Measurements from ENCODE around the gene MAN1C1.

MAN1C1 gene

DNA sequence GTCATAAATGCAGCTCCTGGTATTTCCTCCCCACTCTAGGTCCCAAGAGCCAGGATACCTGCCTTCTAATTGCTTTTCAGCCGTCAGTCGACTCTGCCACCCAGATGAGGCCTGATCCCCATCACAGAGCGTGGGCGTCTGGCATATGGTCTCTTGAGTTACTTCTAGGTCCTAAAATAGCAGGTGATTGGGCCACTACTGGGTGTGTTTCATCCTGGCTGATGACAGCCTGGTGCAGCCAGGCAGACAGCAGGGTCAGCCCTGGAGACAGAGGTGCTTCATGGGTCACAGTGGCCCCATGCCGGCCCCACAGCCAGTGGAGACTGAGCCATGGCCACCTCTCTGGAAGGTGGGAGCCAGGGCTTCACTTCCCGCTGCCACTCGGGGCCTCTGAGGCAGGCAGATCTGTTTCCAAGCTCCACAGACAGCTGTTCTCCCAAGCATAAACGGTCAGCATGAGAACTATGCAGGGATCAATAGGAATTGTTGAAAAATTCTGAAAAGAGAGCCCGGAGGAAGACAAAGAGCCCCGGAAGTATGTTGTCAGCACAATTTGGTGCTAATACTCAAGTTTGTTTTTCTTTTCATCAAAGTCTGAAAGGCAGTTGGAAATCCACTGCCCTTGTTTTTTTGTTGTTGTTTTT is 83.0 kb downstream of the MAN1C1 start:
- DNase-seq: no peak

DNA sequence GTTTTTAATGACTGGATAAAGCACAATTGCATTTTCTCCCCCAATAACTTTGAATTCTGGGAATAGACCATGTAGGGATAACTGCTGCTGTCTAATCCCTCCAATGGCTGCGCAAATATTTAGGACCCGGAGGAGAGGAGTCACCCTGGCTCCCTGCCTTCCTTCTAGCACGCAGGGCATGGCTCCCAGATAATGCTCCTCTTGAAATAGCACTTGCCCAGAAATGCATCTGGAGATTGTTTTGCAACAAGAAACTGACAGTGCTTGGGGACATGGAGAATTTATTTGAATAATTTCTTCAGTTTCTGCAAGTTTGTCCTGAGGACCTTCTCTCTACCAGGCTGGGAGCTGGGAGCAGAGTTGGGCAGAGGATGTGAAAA is 83.5 kb downstream of the MAN1C1 start:
- DNase-seq: peak in 1 of 2 experiments; percentile 20

DNA sequence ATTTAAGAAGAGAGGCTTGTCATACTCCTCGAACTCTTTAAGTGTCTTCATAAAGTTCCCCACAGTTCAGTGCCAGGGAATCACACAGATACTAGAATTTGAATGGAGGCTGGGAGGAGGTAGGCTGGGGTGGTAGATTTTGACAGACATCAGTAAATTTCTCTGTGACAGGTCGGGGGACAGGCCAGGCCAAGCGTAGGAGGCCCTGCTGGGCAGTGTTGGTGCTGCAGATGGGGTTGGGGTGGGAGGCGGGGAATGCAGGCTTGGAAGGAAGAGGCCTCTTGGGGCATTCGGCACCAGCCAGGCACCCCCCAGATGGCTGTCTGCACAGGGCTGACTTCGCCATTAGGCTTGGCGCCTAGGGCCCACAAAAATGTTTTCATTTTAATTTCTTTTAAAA is 84.0 kb downstream of the MAN1C1 start:
- no peak for DNase-seq

DNA sequence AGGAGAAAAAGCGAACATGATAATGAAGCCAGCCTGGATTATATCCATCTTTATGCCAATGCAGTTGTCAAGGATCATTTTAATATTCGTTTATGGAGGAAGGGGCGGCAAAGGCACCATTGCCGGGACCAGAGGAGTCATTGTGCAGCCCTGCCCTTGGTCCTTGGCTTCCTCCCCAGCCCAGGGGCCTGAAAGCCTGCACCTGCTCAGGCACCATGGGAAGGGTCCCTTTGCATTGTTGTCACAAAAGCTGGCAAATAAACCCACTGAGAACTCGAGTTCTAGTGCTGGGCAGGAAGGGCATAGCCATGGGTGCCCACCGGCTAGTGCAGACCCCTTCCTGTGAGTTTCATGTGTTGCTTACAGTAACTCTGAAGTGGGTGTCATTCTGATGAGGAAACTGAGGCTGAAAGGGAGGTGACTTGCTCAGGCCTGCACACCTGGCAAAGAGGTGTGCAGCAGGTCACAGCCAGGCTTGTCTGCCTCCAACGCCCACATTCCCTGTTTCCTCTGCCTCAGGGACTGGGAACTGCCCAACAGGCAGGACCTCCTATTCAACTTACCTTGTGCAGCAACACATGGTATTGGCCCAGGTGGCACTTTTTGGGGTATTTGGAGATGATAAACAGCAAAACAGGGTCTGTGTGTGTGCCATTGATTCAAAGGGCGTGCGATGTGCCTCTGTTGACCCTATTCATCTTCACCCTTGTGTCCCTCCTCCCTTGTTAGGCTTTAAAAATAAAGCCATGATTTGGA is 84.6 kb downstream of the MAN1C1 start:
- DNase-seq: no peak

DNA sequence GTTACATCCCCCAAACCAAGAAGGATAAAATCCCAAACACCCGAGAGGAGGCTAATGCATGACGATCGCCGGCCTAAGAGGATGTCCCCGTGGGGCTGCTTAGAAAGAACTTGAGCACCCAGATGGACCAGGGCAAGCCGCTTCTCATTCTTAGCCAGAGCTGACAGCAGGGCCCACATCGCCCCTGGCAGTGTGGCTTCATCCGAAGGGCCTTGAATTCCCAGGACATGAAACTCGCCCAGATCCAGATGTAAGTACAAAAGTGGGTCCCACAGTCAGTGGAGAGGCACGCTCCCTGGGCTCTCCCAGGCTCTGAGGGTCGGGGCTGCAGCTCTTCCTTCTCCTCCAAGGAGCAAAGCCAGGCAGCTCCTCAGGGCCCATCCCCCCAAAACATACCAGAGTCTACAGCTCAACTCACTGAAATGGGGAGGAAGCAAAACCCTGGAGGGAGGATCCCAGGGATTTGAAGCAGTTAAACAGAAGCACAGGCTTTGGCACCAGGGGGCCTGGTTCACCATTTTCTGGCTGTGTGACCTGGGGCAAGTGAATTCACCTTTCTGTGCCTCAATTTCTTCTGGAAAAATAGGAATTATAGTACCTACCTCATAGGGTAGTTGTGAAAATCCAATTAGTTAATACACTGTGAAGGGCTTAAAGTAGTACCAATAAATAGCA is 85.6 kb downstream of the MAN1C1 start:
- no peak for DNase-seq

DNA sequence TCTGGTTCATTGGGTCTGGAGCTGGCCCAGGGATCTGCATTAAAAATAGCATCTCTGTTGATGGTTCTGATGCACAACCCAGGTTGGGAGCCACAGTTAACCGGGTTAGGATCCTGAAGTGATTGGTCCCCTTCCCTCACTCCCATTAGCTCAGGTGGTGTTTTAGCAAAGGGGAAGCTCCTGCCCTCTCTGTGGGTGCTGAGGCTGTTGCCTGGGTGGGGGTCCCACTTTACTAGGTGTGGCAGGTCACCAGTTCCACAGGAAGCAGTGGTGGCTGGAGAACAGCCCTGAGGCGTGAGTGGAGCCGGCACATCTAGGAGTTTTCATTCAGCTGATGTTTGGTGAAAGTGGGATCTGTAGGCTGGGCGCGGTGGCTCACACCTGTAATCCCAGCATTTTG is 86.5 kb downstream of the MAN1C1 start:
- DNase-seq: no peak

DNA sequence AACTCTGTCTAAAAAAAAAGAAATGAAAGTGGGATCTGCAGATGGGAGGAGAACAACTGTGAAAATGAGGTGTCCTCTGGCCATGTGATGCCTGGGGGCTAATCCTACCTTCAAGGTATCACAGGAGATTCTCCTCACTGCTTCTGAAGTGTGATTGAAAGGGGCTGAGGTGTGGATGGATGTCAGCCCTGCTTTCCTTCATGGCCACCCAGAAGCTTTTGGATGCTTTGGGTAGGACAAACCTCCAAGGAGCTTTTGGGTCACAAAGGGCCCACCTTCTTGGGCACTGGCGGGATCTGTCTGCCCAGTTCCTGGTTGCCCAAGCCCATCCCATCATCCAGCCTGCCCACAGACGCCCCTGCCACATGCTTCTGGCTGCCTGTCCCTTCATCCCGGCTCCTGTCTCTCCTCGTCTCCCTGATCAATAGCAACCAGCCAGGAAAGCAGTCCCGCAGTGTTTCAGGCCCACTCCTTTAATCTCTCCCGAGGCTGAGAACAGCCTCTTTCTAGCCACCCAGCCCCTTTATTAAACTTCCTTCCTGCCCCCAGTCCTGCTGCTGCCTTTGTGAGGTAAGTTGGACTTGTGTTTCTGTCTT is 87.2 kb downstream of the MAN1C1 start:
- DNase-seq: no peak

DNA sequence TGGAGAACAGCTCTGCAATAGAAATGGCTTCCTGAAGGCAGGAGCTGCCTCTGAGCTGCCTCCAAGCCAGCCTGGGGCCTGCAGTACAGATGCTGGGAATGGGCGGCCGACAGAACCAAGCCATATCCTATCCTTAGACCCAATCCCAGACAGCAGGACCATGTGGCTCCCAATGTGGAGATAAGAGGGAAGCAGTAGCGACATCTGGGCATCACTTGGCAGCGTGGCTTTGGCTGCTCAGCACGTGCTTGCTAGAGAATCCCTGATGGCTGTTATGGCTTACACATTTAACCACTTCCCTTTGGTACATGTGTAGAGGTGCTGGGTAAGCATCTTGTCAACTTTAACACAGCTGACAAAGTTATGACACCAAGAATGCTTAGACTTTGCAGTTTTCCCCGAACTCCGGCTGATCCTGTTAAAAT is 87.7 kb downstream of the MAN1C1 start:
- DNase-seq: no peak

DNA sequence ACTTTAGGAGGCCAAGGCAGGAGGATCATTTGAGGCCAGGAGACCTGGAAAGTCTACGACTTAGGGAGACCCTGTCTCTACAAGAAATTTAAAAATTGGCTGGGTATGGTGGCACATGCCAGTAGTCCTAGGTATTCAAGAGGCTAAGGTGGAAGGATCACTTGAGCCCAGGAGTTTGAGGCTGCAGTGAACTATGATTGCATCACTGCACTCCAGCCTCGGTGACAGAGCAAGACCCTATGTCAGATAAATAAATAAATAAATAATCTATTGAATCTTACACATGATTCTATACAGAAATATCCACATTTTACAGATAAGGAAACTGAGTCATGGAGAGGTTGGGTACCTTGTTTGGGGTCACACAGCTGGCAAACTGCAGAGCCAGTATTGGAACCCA is 89.1 kb downstream of the MAN1C1 start:
- DNase-seq: no peak

DNA sequence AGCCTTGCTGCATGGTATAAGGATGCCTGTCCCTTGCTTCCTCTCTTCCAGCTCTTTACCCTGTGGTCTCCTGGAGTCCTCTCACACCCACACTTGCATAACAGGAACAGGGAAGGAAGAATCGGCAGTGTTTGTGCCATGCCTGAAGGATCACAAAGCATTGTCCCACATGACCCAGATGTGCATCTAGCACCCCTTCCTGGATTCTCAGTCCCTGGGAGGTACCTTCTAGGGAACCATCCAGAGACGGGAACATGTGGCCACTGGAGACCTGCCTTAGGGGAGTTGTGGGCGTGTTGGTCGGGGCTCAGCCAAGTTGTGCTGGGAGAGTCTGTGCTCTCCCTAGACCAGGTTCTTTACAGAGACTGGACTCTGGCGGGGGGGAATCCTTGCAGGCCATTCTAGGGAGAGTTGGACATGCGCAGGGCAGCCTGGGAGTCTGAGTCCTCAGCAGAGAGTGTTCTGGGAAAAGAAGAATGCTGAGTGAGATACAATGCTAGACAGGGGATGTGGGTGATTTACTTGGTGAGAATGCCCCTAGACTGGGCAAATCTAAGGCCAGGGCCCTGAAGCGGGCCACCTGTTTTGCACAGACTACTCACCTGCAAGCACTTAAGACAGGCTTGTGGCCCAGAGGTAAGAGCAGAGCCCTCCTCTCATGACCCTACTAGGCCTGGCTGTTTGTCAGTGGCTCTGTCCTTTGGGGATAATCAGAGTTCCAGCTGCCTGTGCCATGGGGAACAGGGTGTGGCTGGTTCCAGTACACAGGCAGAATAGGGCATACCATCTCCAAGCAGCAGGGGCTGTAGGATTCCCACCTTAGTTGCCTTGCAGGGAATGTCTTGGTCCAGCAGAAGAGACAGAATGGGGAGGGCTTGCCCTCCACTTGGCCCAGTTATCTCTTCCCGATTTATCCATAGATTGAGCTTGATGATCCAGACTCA is 89.8 kb downstream of the MAN1C1 start:
- DNase-seq: no peak

DNA sequence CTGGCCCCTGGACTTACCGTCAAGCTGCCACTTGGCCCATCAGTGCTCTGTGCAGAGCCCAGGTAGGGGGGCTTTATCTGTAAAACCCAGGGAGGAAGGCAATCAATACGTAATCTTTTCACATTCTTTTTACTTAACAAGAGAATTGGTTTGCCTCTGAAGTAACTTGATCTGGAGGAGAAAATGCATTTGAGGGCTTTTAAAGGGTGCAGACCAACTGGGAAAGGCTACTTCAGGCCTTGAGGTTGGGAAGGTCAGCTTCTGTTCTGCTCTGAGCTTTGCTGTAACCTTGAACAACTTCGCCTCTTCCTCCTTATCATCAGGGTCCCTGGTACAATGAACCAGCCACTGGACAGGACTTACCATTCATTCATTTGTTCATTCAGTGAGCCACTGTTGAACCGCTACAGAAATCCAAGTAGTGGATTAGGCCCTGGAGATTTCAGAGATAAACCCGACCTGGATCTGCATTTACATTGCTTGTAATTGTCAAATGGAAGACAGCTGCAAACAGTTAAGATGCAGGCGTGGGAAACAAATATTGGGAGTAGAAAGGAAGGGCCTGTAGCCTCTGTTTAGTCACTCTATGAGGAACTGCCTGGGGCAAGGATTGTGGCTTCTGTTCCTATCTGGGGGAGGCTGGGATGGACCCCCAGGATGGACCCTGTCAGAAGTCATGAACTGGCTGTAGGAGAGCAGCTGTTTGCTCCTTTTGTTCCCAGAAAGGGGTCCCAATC is 90.9 kb downstream of the MAN1C1 start:
- DNase-seq: no peak

DNA sequence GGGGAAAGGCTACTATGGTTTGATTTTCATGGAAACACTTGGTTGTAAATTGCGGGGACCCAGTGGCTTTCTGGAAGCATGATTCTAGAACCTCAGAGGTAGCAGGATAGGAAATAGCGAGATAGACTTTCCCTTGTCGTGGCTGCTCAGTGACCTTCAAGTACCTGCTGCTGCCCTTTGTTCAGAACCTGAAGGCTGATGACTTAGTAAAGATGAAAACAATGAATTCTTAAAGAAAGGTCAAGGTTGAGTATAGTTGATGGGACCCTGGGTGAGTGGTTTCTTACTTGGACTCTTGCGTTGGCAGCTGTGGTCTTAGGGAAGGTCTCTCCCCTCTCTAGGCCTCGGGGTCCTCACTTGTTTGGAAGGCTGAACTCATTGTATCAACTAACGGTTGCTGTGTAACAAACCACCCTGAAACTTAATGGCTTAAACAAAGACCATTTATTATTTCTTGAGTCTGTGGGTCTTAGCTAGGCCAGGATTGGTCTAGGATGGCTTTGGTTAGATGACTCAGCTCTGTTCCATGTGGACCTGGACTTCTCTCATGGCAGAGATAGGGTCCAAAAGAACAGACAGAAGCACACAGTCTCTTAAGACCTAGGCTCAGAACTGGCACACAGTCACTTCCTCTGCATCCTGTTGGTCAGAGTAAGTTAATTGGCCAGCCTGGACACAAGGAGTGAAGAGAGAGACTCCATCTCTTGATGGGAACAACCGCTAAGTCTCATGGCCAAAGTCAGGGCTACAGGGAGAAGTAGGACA is 94.2 kb downstream of the MAN1C1 start:
- DNase-seq: no peak

DNA sequence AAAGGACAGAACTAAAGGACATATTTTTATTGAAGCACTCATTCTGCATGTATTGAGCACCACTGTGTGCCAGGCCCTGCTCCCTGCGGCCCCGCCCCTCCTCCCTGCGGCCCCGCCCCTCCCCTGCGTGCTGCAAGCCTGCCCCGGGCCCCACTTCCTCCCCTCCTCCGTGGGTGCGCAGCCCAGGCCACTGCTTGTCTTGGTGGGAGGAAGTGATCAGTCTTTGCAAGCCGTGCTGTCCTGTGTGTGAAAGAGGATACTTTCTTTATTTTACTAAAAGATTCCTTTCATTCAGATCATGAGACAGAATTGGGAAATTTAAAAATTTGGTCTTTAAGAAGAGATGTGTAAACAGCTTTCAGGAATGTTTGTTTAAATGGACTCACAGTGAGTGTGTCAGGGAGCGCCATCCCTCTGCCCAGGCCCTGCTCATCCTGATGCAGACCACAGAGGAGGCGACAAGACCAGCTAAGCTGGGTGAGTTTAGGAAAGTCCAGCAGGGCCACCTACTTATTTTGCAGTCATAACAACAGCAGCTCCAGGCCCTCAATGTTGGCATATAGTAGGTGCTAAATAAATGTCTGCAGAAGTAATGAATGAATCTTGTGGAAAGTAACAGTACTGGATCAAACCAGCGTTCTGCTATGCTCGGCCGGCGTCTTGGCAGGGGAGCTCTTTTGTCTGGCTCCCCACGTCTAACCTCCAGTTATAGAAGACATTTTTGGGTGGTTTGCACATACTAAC is 95.1 kb downstream of the MAN1C1 start:
- no peak for DNase-seq

DNA sequence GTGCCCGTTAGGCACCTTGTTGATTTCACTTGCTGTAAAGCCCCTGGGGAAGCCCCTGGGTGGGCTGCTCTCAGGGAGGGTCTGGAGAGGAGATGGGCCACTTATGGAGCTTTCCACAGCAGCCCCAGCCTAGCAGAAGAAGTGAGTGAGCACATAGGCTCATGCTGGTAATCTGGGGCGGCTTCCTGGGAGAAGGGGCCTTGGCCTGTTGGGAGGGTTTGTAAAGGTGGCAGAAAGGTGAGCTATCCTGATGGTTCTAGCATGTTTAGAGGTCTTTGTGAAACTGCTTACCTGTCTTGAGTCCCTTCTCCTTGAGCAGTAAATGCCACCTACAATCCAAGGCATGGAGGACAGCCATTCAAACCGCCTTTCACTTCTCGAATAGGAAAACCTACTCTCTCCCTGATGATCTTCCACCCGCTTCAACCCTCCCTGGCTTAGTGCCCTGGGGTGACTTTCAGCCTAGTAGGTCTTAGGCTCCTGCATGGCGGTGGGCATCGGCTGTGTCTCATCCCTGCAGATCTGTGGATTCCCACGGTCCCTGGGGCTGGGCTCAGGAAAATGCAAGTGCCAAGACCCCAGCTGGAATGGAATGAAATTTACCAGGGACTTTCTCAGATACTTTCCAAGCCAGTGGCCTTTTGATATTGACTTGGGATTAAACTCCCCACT is 95.8 kb downstream of the MAN1C1 start:
- no peak for DNase-seq

DNA sequence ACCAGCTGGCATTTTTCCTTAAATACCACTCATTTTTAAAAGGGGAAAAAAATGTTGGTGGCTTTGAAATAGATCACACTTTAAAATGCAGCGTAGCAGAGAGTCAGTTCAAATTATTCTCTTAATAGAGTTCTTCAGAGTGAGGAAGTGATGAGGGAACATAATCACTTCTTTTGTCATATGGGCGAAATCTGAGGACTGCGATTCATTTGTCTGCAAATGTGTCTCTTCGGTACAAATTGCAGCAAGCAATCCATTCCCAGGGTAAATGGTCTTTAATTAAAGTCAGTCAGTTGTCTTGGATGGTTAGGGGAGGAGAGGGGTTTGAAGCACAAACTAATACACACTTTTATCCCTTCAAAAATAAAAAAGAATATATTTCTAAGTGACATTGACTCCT is 97.4 kb downstream of the MAN1C1 start:
- no peak for DNase-seq

DNA sequence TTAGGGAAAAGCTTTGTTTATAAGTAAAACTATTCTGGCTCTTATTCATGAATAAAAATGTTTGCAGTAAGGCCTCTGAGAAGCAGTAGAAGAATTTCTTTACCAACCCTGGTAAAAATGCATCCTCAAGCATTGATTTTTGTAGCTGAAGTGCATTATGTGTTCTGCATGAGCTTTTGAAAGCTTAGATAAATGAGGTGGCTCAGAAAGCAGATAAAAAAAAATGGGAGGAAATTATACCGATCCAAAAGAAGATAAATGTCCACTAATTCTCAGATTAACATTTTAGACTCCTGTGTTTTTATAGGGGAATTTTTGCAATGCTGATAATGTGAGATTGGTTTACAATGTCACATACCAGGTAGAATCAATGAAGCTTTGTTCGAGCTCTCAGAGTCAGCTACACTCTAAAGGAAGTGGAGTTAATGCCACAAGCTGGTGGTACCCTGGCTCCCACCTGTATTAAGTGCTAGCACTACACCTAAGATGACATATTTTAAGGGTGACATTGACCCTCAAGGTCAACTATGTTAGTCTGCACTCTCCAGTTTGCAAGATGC is 97.9 kb downstream of the MAN1C1 start:
- DNase-seq: no peak

DNA sequence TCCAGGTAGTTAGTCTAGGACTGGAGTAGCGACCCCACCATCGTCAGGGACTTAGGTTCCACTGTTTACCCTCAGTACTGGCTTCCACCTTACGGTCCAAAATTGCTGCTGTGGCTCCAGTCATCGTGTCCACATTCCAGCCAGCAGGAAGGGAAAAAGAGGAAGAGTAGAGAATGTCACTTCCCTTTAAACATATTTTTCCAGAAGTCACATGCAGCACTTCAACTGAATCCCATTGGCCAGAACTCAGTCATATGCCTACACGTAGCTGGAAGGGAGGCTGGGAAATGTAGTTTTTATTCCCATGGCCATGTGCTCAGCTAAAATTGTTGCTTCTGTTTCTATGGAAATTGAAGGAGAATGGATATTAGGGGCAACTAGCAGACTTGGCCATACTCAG is 99.3 kb downstream of the MAN1C1 start:
- DNase-seq: no peak

DNA sequence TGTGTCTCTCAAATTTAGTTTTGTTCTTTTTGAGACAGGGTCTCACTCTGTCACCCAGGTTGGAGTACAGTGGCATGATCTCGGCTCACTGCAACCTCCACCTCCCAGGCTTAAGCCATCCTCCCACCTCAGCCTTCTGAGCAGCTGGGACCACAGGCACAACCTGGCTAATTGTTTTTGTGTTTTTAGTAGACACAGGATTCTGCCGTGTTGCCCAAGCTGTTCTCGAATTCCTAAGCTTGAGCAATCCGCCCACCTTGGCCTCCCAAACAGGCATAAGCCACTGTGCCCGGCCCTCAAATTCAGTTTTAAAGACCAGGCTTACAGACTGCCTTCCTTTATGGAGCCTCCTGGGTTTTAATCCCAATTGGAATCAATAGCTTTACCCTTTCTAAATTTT is 99.7 kb downstream of the MAN1C1 start:
- no peak for DNase-seq

DNA sequence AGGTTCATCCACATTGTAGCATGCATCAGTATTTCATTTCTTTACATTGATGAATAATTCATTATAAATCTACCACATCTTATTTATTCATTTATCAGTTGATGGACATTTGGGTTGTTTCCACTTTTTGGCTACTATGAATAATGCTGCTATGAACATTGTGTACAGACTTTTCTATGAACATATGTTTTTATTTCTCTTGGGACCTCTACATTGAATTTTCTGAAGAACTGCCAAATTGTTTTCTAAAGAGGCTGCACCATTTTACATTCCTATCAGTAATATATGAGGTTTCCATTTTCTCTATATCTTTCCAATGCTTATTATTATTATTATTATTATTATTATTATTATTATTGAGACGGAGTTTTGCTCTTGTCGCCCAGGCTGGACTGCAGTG is 102.1 kb downstream of the MAN1C1 start:
- DNase-seq: no peak

Measured in cerebellar nuclear complex (tissue), 1 donor.